Fibroblast of lung (primary cell): ENCODE measurements around the gene SPACA7. TPM values are rescaled to one million over a fixed set of nuclear protein-coding genes. Genes with fewer than 3 reads are reported as not detected.

ENCODE experiments used
- DNase-seq, 2 donors: peaks; one replicate each; pipeline versions ENCODE4 v3.0.0 to v3.0.0-alpha.2; 2010; ENCODE audit warnings: low read depth in 2 of 2
- H2AFZ ChIP-seq: 2 replicates; pipeline ENCODE4 v1.5.1; 2012; ENCODE audit warnings: low read length, control low read depth, inconsistent platforms
- H3K27ac ChIP-seq: 2 replicates; pipeline ENCODE4 v1.5.1; 2011; ENCODE audit warnings: low read length, control low read depth; ENCODE audit not compliant: insufficient read depth
- H3K27me3 ChIP-seq: 2 replicates; pipeline ENCODE4 v1.5.1; 2011; ENCODE audit warnings: mild to moderate bottlenecking, low read length; ENCODE audit not compliant: control insufficient read depth, insufficient read depth
- H3K36me3 ChIP-seq: 2 replicates; pipeline ENCODE4 v1.5.1; 2011; ENCODE audit warnings: low read length; ENCODE audit not compliant: control insufficient read depth, insufficient read depth
- H3K4me1 ChIP-seq: 2 replicates; pipeline ENCODE4 v1.5.1; 2011; ENCODE audit warnings: low read length; ENCODE audit not compliant: control insufficient read depth, insufficient read depth; ENCODE audit errors: extremely low read depth
- H3K4me2 ChIP-seq: 2 replicates; pipeline ENCODE4 v1.5.1; 2011; ENCODE audit warnings: low read length, control low read depth; ENCODE audit not compliant: insufficient read depth; ENCODE audit errors: extremely low read depth
- H3K4me3 ChIP-seq, 4 experiments: fragments of 200-600 bp in 1 of 4; sonication (generic) in 1 of 4; replicated peaks in 1 of 4; 2 replicates each; pipeline ENCODE4 v1.5.1; 2011 to 2016; ENCODE audit warnings: low read length in 4 of 4, low read depth in 3 of 4, mild to moderate bottlenecking in 3 of 4, control low read depth in 2 of 4, inconsistent platforms in 1 of 4, mixed read lengths in 1 of 4; ENCODE audit not compliant: insufficient read depth in 1 of 4; ENCODE audit errors: control extremely low read depth in 1 of 4
- H3K79me2 ChIP-seq: 2 replicates; pipeline ENCODE4 v1.5.1; 2012; ENCODE audit warnings: mild to moderate bottlenecking, low read length, inconsistent platforms; ENCODE audit not compliant: control insufficient read depth, insufficient read depth
- H3K9ac ChIP-seq: 2 replicates; pipeline ENCODE4 v1.5.1; 2011; ENCODE audit warnings: mild to moderate bottlenecking, low read length, control low read depth; ENCODE audit not compliant: insufficient read depth
- H3K9me3 ChIP-seq: 2 replicates; pipeline ENCODE4 v1.5.1; 2012; ENCODE audit warnings: low read depth, low read length; ENCODE audit not compliant: control insufficient read depth, insufficient read depth
- H4K20me1 ChIP-seq: 2 replicates; pipeline ENCODE4 v1.5.1; 2011; ENCODE audit warnings: low read length; ENCODE audit not compliant: control insufficient read depth, insufficient read depth; ENCODE audit errors: extremely low read depth
- EZH2 ChIP-seq: IDR thresholded peaks from 2 replicates; pipeline ENCODE4 v1.5.1; 2012; ENCODE audit warnings: low read length, control low read depth, mild to moderate bottlenecking; ENCODE audit errors: missing control alignments
- polyA plus RNA-seq, 2 donors: library from polyadenylated mRNA; depleted of rRNA in 1 of 2; stranded (reverse) in 1 of 2; unstranded in 1 of 2; fragments of >200 nt; gene quantifications; 2 replicates each; pipeline ENCODE4 v1.2.1, GENCODE V29; 2011 to 2012; ENCODE audit warnings: missing spikeins in 1 of 2
- total RNA-seq: library from RNA; depleted of rRNA; stranded (reverse); fragments of >200 nt; gene quantifications from 2 replicates; pipeline ENCODE4 v1.2.1, GENCODE V29; 2014
- TF ChIP-seq, protein P1 (sequence below), 2 donors: IDR thresholded peaks in 1 of 2; conservative IDR thresholded peaks in 1 of 2; 1 replicate in 1 of 2; 2 replicates in 1 of 2; pipeline ENCODE4 v1.5.1; 2011 to 2012; ENCODE audit warnings: low read length in 2 of 2, control low read depth in 1 of 2, inconsistent platforms in 1 of 2, low read depth in 1 of 2, mild to moderate bottlenecking in 1 of 2

The SPACA7 gene
- total and polyA plus RNA-seq, 2 donors (not counting 1 experiment from before 2014, with no cell fraction given): not detected

- no peaks in the 10 kb centered on the region for H3K36me3 ChIP-seq
- no peaks in the 10 kb centered on the region for H3K4me1 ChIP-seq
- H3K9me3 ChIP-seq: no peaks in the 10 kb centered on the region
- H3K27ac ChIP-seq: no peak overlapping the region
- DNase-seq: no peak
- H4K20me1 ChIP-seq: no peaks in the 10 kb centered on the region
- H3K4me2 ChIP-seq: no peak overlapping the region
- TF ChIP-seq EZH2: no peak
- TF ChIP-seq, protein P1, sequence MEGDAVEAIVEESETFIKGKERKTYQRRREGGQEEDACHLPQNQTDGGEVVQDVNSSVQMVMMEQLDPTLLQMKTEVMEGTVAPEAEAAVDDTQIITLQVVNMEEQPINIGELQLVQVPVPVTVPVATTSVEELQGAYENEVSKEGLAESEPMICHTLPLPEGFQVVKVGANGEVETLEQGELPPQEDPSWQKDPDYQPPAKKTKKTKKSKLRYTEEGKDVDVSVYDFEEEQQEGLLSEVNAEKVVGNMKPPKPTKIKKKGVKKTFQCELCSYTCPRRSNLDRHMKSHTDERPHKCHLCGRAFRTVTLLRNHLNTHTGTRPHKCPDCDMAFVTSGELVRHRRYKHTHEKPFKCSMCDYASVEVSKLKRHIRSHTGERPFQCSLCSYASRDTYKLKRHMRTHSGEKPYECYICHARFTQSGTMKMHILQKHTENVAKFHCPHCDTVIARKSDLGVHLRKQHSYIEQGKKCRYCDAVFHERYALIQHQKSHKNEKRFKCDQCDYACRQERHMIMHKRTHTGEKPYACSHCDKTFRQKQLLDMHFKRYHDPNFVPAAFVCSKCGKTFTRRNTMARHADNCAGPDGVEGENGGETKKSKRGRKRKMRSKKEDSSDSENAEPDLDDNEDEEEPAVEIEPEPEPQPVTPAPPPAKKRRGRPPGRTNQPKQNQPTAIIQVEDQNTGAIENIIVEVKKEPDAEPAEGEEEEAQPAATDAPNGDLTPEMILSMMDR (conservative IDR thresholded peaks at IDR 0.05 in 1 of 2, IDR thresholded peaks at IDR 0.05 in 1 of 2; ENCODE audit: low read depth in 1 of 2, low read length in 2 of 2): no peak
- H3K27me3 ChIP-seq: no peaks in the 10 kb centered on the region
- no peak overlapping the region for H2AFZ ChIP-seq
- H3K4me3 ChIP-seq: no peak overlapping the region
- H3K9ac ChIP-seq: no peak overlapping the region
- no peaks in the 10 kb centered on the region for H3K79me2 ChIP-seq
Measured at GRCh38 chr13:112457485-112457884, 81.3 kb downstream of the SPACA7 start.

GRCh38 chr13:112462408-112462807, 86.3 kb downstream of the SPACA7 start:
- no peak for DNase-seq
- Histone ChIP-seq H4K20me1 (no peaks in the 10 kb centered on the region), H3K27ac (no peak overlapping the region), H3K36me3 (no peaks in the 10 kb centered on the region), H2AFZ (no peak overlapping the region), H3K9ac (no peak overlapping the region), H3K9me3 (no peaks in the 10 kb centered on the region), H3K4me3 (no peak overlapping the region), H3K4me1 (no peaks in the 10 kb centered on the region), H3K27me3 (no peaks in the 10 kb centered on the region), H3K4me2 (no peak overlapping the region), H3K79me2 (no peaks in the 10 kb centered on the region)
- TF ChIP-seq, protein P1 (conservative IDR thresholded peaks at IDR 0.05 in 1 of 2, IDR thresholded peaks at IDR 0.05 in 1 of 2; ENCODE audit: low read depth in 1 of 2, low read length in 2 of 2): no peak
- no peak for TF ChIP-seq EZH2

GRCh38 chr13:112464720-112465119, 88.6 kb downstream of the SPACA7 start:
- Histone ChIP-seq H3K36me3 (no peaks in the 10 kb centered on the region), H3K4me1 (no peaks in the 10 kb centered on the region), H2AFZ (no peak overlapping the region), H3K9me3 (no peaks in the 10 kb centered on the region), H4K20me1 (no peaks in the 10 kb centered on the region), H3K79me2 (no peaks in the 10 kb centered on the region), H3K27ac (no peak overlapping the region), H3K9ac (no peak overlapping the region), H3K4me2 (no peak overlapping the region), H3K4me3 (no peak overlapping the region), H3K27me3 (no peaks in the 10 kb centered on the region)
- no peak for DNase-seq
- TF ChIP-seq, protein P1 (conservative IDR thresholded peaks at IDR 0.05 in 1 of 2, IDR thresholded peaks at IDR 0.05 in 1 of 2; ENCODE audit: low read depth in 1 of 2, low read length in 2 of 2): no peak
- TF ChIP-seq EZH2: no peak
